HepG2 (cell line): Measurements from ENCODE around the gene NELFCD. TPM values are rescaled to one million over a fixed set of nuclear protein-coding genes. Genes with fewer than 3 reads are reported as not detected.

ENCODE experiments used
- CBX1 ChIP-seq: IDR thresholded peaks from one replicate; pipeline ENCODE4 v1.6.1; 2016; ENCODE audit warnings: antibody characterized with exemption, low read depth
- DZIP1 ChIP-seq: sonication (generic); formaldehyde crosslinking; IDR thresholded peaks from 2 replicates; pipeline ENCODE4 v1.5.0; 2020; ENCODE audit warnings: mild to moderate bottlenecking, missing genetic modification reagents
- FOSL1 ChIP-seq: sonication (generic); formaldehyde crosslinking; IDR thresholded peaks from 2 replicates; pipeline ENCODE4 v1.9.0; 2021; ENCODE audit warnings: missing genetic modification reagents, borderline replicate concordance
- FOSL2 ChIP-seq: sonication (generic); formaldehyde crosslinking; IDR thresholded peaks from 2 replicates; pipeline ENCODE4 v1.4.0; 2020; ENCODE audit warnings: missing genetic modification reagents
- GATAD2A ChIP-seq: IDR thresholded peaks from 2 replicates; pipeline ENCODE4 v1.6.1; 2016
- GMEB2 ChIP-seq: IDR thresholded peaks from 2 replicates; pipeline ENCODE4 v1.6.1; 2016; ENCODE audit warnings: missing biosample characterization, missing genetic modification reagents, low read depth
- HOXA7 ChIP-seq: sonication (generic); formaldehyde crosslinking; IDR thresholded peaks from 2 replicates; pipeline ENCODE4 v1.8.1; 2022; ENCODE audit warnings: mild to moderate bottlenecking, missing genetic modification reagents, moderate library complexity
- KDM2A ChIP-seq: sonication (generic); formaldehyde crosslinking; IDR thresholded peaks from 2 replicates; pipeline ENCODE4 v1.4.0; 2020; ENCODE audit warnings: low read depth, missing genetic modification reagents, borderline replicate concordance
- MIXL1 ChIP-seq: IDR thresholded peaks from 2 replicates; pipeline ENCODE4 v1.6.1; 2016
- NFKB2 ChIP-seq: sonication (generic); formaldehyde crosslinking; IDR thresholded peaks from 2 replicates; pipeline ENCODE4 v1.4.0; 2020; ENCODE audit warnings: missing genetic modification reagents, borderline replicate concordance
- NR2F6 ChIP-seq, 2 experiments: IDR thresholded peaks; 2 replicates each; pipeline ENCODE4 v1.6.1; 2016; ENCODE audit warnings: antibody characterized with exemption in 1 of 2, mild to moderate bottlenecking in 1 of 2
- SMC3 ChIP-seq: IDR thresholded peaks from 2 replicates; pipeline ENCODE4 v1.6.1; 2011; ENCODE audit warnings: low read length, improper control_type of control experiment
- SNAPC4 ChIP-seq: sonication (generic); formaldehyde crosslinking; IDR thresholded peaks from 2 replicates; pipeline ENCODE4 v1.4.0; 2020; ENCODE audit warnings: mild to moderate bottlenecking, missing genetic modification reagents
- SRY ChIP-seq: sonication (generic); formaldehyde crosslinking; IDR thresholded peaks from 2 replicates; pipeline ENCODE4 v1.8.0; 2022; ENCODE audit warnings: mild to moderate bottlenecking, missing genetic modification reagents
- TBX3 ChIP-seq: fragments of 450-650 bp; IDR thresholded peaks from 2 replicates; pipeline ENCODE4 v1.6.1; 2017; ENCODE audit warnings: antibody characterized with exemption, mild to moderate bottlenecking, inconsistent platforms, borderline replicate concordance
- ZBTB7B ChIP-seq: sonication (generic); formaldehyde crosslinking; IDR thresholded peaks from 2 replicates; pipeline ENCODE4 v1.4.0; 2020; ENCODE audit warnings: missing genetic modification reagents
- ZNF484 ChIP-seq: sonication (generic); formaldehyde crosslinking; IDR thresholded peaks from 2 replicates; pipeline ENCODE4 v1.5.1; 2020; ENCODE audit warnings: mild to moderate bottlenecking, low read depth, missing genetic modification reagents, borderline replicate concordance
- ZNF580 ChIP-seq: IDR thresholded peaks from 2 replicates; pipeline ENCODE4 v1.6.1; 2016; ENCODE audit warnings: low read depth, borderline replicate concordance
- ZNF709 ChIP-seq: sonication (generic); formaldehyde crosslinking; IDR thresholded peaks from 2 replicates; pipeline ENCODE4 v1.5.0; 2020; ENCODE audit warnings: mild to moderate bottlenecking, missing genetic modification reagents
- ZNF710 ChIP-seq: sonication (generic); formaldehyde crosslinking; IDR thresholded peaks from 2 replicates; pipeline ENCODE4 v1.5.0; 2020; ENCODE audit warnings: mild to moderate bottlenecking, missing genetic modification reagents, borderline replicate concordance
- polyA plus RNA-seq, 8 experiments: library from polyadenylated mRNA; depleted of rRNA in 3 of 8; stranded (reverse) in 7 of 8; unstranded in 1 of 8; fragments of >200 nt; fragmentation: Illumina TruSeq in 4 of 8; extraction: Trizol in 4 of 8; gene quantifications; 2 replicates each; pipeline versions ENCODE4 v1.2.1 to v1.2.3, GENCODE V29; 2011 to 2016; ENCODE audit warnings: low read depth in 4 of 8, missing spikeins in 1 of 8, mixed read lengths in 1 of 8; ENCODE audit not compliant: insufficient read depth in 1 of 8
- total RNA-seq, 5 experiments: library from RNA; depleted of rRNA; stranded (reverse); fragments of >200 nt; fragmentation: Illumina TruSeq; extraction: Trizol; gene quantifications; 2 replicates each; pipeline ENCODE4 v1.2.3, GENCODE V29; 2016; ENCODE audit warnings: low read depth in 1 of 5

The NELFCD gene
- total and polyA plus RNA-seq, 2 of the 13 experiments (the other 11 are each of a cell fraction or from before 2014, with no cell fraction given), result 159 to 203 TPM

- TF ChIP-seq GMEB2 (CRISPR knock-in tag), result no peak
- no peak for TF ChIP-seq SRY
- TF ChIP-seq KDM2A (CRISPR knock-in tag), result no peak
- TF ChIP-seq ZBTB7B (CRISPR knock-in tag), result no peak
- TF ChIP-seq ZNF709 (CRISPR knock-in tag), result no peak
- no peak for TF ChIP-seq FOSL2 (CRISPR knock-in tag)
- TF ChIP-seq NR2F6 (IDR thresholded peaks at IDR 0.05), result no peak
- TF ChIP-seq NR2F6 (CRISPR knock-in tag; IDR thresholded peaks at IDR 0.05), result no peak
- no peak for TF ChIP-seq NFKB2 (CRISPR knock-in tag)
- peak; percentile 35; the same call in 1 of the 2 replicates for TF ChIP-seq SMC3
- TF ChIP-seq GATAD2A (CRISPR knock-in tag), result peak; percentile 65
- no peak for TF ChIP-seq SNAPC4 (CRISPR knock-in tag)
- TF ChIP-seq HOXA7 (CRISPR knock-in tag), result no peak
- no peak for TF ChIP-seq ZNF484 (CRISPR knock-in tag)
- no peak for TF ChIP-seq FOSL1
- no peak for TF ChIP-seq MIXL1 (CRISPR knock-in tag)
- no peak for TF ChIP-seq TBX3
- no peak for TF ChIP-seq ZNF580 (CRISPR knock-in tag)
- no peak for TF ChIP-seq ZNF710 (CRISPR knock-in tag)
- no peak for TF ChIP-seq CBX1
- TF ChIP-seq DZIP1 (CRISPR knock-in tag), result no peak
These were observed 25.0 kb upstream of the NELFCD start (continued) for GRCh38 chr20:58956078-58956477.
